IPS DF 19.7 (cell line): ENCODE data around the gene MTX1.
A peak's percentile ranks its signal among the peaks of the same experiment; 100 is the strongest.

Experiments used
- DNase-seq: peaks from one replicate; pipeline ENCODE4 v3.0.0-alpha.2; 2013; ENCODE audit warnings: low read depth, low spot score

The MTX1 gene

DNA sequence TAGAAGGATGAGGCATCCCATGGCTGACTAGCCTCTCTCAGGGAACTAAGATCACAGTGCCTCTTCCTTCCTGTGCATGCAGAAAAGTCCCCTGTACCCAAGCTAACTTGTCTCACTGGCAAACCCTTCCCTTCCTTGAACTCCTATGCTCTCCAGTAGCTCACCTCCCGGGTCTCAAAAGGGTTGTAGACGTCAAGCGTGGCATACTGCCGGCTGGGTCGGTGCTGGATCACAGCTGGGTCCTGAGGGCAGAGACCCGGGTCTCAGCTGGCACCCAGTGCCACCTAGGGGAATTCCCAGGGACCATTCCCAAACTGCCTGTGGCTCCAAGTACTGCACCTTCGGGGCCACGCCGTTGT, 53.0 kb downstream of the MTX1 start:
- no peak for DNase-seq

DNA sequence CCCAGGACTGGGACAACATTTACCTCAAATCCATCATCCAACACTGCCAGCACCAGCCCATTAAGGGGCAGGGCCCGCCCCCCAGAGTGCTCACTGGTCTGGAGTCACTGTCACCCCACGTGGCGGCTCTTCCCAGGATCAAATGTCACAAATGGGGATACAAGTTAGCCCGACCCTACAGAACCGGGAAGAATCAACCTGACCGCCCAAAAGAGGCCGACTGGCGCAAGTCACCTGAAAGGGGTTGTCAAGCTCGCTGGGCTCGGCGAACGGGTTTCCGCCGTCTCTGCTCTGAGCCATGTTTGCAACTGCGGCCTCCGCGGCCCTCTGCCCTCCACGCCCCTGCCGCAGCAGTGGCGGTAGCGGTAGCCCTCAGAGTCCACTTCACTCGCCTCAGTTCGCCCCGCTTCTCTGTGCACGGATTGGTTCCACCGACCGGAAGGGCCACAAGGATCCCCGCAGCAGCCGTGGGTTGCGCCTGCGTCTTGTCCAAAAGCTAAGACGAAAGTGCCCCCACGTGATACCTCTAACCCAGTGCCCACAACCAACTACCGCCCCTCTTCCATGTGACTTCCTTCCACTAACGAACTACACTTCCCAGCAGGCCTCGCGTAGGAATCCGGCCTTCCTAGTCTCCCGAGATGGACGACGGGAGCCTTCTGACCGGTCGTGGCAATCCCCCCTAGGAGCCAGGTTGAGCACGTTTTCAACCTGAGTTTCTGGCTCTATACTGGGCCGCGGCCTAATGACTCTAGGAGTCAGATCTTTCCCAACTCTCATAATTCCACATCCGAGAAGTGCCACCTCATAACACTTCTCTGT, 53.6 kb downstream of the MTX1 start, which contains the start of gene SCAMP3:
Gene SCAMP3, minus strand, starts transcription at position 509 of the 822 bp plus-strand sequence. Its CDS starts 209 bp downstream, at position 300.
- DNase-seq = peak; percentile 99

DNA sequence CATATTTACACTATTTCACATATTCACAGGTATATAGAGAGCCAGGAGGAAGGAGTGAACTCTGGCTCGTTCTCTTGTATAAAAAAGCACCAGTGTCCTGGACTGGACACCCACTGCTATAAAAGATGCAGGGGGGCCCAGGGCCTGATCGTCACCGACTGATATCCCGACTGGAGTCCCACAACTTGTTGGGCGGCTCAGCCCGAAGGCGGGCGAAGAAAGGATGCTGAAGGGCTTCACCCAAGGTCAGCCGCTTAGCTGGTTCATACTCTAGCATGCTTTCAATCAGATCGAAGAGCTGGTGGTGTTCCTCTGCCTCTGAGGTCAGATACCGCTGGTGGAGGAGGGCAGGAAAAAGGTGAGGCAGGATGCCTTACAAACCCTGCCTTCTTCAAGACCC, 54.6 kb downstream of the MTX1 start:
- DNase-seq = no peak
